ENCODE measurements around the gene ALPK1. TPM values are rescaled to one million over a fixed set of nuclear protein-coding genes. Genes with fewer than 3 reads are reported as not detected.

The ALPK1 gene
- total RNA-seq, 1 donor from 2014 or later, result 26.9 TPM

GRCh38 chr4:112266823-112267222, 30.3 kb upstream of the ALPK1 start:
- Mint-ChIP-seq H3K4me1 (no peaks in the 10 kb centered on the region), H3K4me3 (no peak overlapping the region), H3K36me3 (peaks cover 17% of the 10 kb centered on the region), H3K27ac (no peak overlapping the region), H3K9me3 (peaks cover 4% of the 10 kb centered on the region), H3K27me3 (ENCODE audit: low read depth) (no peaks in the 10 kb centered on the region)
- DNase-seq (ENCODE audit: low spot score in 2 of 2, unreplicated experiment in 2 of 2), result no peak
- TF ChIP-seq CTCF (IDR thresholded peaks at IDR 0.05; ENCODE audit: unreplicated experiment), result no peak

GRCh38 chr4:112270051-112270450, 27.1 kb upstream of the ALPK1 start:
- H3K4me3 Mint-ChIP-seq, result no peak overlapping the region
- no peak overlapping the region for H3K27ac Mint-ChIP-seq

GRCh38 chr4:112270640-112271421, 26.3 kb upstream of the ALPK1 start:
- Mint-ChIP-seq H3K36me3 (peaks cover 37% of the 10 kb centered on the region), H3K27me3 (ENCODE audit: low read depth) (no peaks in the 10 kb centered on the region), H3K4me3 (no peak overlapping the region), H3K27ac (no peak overlapping the region), H3K4me1 (no peaks in the 10 kb centered on the region), H3K9me3 (peaks cover 15% of the 10 kb centered on the region)
- TF ChIP-seq CTCF (IDR thresholded peaks at IDR 0.05; ENCODE audit: unreplicated experiment), result no peak
- DNase-seq (ENCODE audit: low spot score in 2 of 2, unreplicated experiment in 2 of 2), result no peak

More at GRCh38 chr4:112270051-112270450, 27.1 kb upstream of the ALPK1 start:
- no peak for DNase-seq (ENCODE audit: low spot score in 2 of 2, unreplicated experiment in 2 of 2)
- Mint-ChIP-seq H3K9me3 (peaks cover 15% of the 10 kb centered on the region), H3K36me3 (peaks cover 32% of the 10 kb centered on the region), H3K27me3 (ENCODE audit: low read depth) (no peaks in the 10 kb centered on the region), H3K4me1 (no peaks in the 10 kb centered on the region)
- TF ChIP-seq CTCF (IDR thresholded peaks at IDR 0.05; ENCODE audit: unreplicated experiment), result no peak

- Mint-ChIP-seq H3K27ac (no peak overlapping the region), H3K27me3 (ENCODE audit: low read depth) (no peaks in the 10 kb centered on the region), H3K4me1 (peaks cover 2% of the 10 kb centered on the region), H3K9me3 (peaks cover 20% of the 10 kb centered on the region), H3K36me3 (peaks cover 44% of the 10 kb centered on the region), H3K4me3 (no peak overlapping the region)
- DNase-seq (ENCODE audit: low spot score in 2 of 2, unreplicated experiment in 2 of 2), result no peak
- TF ChIP-seq CTCF (IDR thresholded peaks at IDR 0.05; ENCODE audit: unreplicated experiment), result no peak
These were observed 24.9 kb upstream of the ALPK1 start for GRCh38 chr4:112272292-112272691.

GRCh38 chr4:112274959-112275358, 22.2 kb upstream of the ALPK1 start:
- Mint-ChIP-seq H3K4me1 (peaks cover 24% of the 10 kb centered on the region), H3K36me3 (peaks cover 44% of the 10 kb centered on the region), H3K4me3 (no peak overlapping the region), H3K9me3 (peaks cover 20% of the 10 kb centered on the region), H3K27me3 (ENCODE audit: low read depth) (no peaks in the 10 kb centered on the region), H3K27ac (no peak overlapping the region)
- DNase-seq (ENCODE audit: low spot score in 2 of 2, unreplicated experiment in 2 of 2), result no peak
- no peak for TF ChIP-seq CTCF (IDR thresholded peaks at IDR 0.05; ENCODE audit: unreplicated experiment)
